HepG2 (cell line): ENCODE results near the gene MORN1.

Experiments used
- SRSF1 ChIP-seq: fragments of 200-400 bp; formaldehyde crosslinking; optimal IDR thresholded peaks from 2 replicates; pipeline ENCODE3; 2017; ENCODE audit warnings: mild to moderate bottlenecking, low read depth, low read length, moderate library complexity
- TF ChIP-seq, protein P1 (sequence below): sonication (generic); formaldehyde crosslinking; IDR thresholded peaks from 2 replicates; pipeline ENCODE4 v1.4.0; 2020; ENCODE audit warnings: missing genetic modification reagents

DNA sequence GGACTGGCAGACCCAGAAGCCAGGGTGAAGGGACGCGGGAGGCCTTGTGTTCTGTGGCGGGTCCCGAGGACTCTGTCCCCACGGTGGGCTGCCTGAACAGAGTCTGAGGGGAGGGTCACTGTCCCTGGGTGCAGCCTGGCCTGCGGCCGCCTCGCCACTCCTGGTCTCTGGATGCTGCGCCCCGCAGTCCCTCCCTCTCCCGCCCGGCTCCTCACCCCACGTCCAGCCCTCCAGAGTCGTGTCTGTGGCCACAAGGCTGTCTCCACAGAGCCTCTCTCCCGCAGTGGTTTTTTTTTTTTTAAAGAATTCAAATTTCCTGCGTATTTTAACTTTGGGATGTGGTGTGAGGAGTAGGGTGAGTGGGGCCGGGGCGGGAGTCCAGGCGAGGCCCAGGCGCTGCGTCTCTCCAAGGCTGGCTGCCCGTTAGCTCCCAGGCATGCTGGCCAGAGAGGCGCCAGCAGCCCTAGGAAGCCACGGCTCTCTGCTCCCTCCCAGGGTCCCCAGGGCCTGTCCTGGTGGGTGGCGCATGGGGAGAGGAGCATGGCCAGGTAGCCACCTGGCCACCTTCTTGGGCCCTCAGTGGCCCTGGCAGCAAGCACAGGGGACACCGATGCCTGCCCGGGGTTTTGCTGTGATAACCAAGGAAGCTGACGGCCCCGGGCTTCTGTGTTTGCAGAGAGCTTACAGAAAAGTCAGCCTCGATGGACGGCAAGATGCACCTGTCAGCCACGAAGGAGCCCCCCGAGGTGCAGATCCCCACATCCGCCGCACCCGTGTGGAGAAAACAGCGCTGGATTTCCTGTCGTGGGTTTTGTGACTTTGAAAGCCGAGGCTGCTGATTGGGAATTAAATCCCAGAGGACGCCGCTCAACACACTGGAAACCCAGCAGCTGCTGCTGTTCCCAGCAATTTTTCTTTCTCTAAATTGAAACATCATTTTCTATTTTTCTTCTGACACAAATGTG, 72.8 kb downstream of the MORN1 start:
- TF ChIP-seq SRSF1 = no peak
- TF ChIP-seq, protein P1, sequence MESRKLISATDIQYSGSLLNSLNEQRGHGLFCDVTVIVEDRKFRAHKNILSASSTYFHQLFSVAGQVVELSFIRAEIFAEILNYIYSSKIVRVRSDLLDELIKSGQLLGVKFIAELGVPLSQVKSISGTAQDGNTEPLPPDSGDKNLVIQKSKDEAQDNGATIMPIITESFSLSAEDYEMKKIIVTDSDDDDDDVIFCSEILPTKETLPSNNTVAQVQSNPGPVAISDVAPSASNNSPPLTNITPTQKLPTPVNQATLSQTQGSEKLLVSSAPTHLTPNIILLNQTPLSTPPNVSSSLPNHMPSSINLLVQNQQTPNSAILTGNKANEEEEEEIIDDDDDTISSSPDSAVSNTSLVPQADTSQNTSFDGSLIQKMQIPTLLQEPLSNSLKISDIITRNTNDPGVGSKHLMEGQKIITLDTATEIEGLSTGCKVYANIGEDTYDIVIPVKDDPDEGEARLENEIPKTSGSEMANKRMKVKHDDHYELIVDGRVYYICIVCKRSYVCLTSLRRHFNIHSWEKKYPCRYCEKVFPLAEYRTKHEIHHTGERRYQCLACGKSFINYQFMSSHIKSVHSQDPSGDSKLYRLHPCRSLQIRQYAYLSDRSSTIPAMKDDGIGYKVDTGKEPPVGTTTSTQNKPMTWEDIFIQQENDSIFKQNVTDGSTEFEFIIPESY (CRISPR knock-in tag) = no peak
